Omental fat pad (tissue), 4 donors: ENCODE data around the gene IQGAP3. TPM values are rescaled to one million over a fixed set of nuclear protein-coding genes. Genes with fewer than 3 reads are reported as not detected.
A peak's percentile ranks its signal among the peaks of the same experiment; 100 is the strongest.
"Not testable (repeated sequence)": the region's sequence is repeated elsewhere in the genome, so short reads cannot be mapped to it uniquely, and the experiment has no call there.

Experiments used
- ATAC-seq: fragments of 150-250 bp; one replicate; pipeline ENCODE4 v1.9.1; 2016; ENCODE audit warnings: mild to moderate bottlenecking, moderate library complexity; ENCODE audit not compliant: low FRiP score
- DNase-seq: peaks from one replicate; pipeline ENCODE4 v3.0.0-alpha.2; 2019; ENCODE audit warnings: low spot score
- total RNA-seq, 4 donors: library from RNA; depleted of rRNA; stranded (reverse); fragments of >200 nt; gene quantifications; one replicate each; pipeline ENCODE4 v1.1.0, GENCODE V29; 2016
- TF ChIP-seq, protein P1 (sequence below), 3 donors: fragments of 450-650 bp; IDR thresholded peaks; one replicate each; pipeline ENCODE4 v1.5.1; 2016 to 2017; ENCODE audit warnings: antibody characterized with exemption in 3 of 3, mild to moderate bottlenecking in 3 of 3, moderate library complexity in 2 of 3

The IQGAP3 gene
- total RNA-seq, 4 donors from 2014 or later: 0.16 to 4.2 (median 0.23) TPM

DNA sequence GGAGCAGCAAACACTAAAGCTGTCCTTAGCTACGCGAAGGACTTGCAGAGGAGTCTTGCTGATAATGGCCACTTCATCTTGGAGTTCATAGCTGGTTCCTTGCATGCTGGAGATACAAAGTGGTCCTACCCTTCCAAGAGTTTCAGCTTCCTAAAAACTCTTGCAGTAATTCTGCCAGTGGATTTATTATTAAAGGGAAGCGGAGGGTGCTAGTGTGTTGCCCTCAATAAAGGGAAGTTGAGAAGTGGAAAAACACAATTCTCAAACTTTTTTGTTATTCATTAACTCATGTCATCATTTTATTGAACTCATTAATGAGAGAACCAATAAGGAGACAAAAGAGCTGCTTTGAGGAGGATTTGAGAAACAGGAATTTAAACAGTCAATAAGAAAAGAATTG is 40.3 kb upstream of the IQGAP3 start:
- TF ChIP-seq, protein P1, sequence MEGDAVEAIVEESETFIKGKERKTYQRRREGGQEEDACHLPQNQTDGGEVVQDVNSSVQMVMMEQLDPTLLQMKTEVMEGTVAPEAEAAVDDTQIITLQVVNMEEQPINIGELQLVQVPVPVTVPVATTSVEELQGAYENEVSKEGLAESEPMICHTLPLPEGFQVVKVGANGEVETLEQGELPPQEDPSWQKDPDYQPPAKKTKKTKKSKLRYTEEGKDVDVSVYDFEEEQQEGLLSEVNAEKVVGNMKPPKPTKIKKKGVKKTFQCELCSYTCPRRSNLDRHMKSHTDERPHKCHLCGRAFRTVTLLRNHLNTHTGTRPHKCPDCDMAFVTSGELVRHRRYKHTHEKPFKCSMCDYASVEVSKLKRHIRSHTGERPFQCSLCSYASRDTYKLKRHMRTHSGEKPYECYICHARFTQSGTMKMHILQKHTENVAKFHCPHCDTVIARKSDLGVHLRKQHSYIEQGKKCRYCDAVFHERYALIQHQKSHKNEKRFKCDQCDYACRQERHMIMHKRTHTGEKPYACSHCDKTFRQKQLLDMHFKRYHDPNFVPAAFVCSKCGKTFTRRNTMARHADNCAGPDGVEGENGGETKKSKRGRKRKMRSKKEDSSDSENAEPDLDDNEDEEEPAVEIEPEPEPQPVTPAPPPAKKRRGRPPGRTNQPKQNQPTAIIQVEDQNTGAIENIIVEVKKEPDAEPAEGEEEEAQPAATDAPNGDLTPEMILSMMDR (IDR thresholded peaks at IDR 0.05): no peak
- DNase-seq: no peak
- no peak for ATAC-seq

- ATAC-seq, DNase-seq: not testable (repeated sequence)
These were observed 37.7 kb upstream of the IQGAP3 start for GRCh38 chr1:156610072-156610471.

GRCh38 chr1:156608981-156609380 is 36.6 kb upstream of the IQGAP3 start:
- TF ChIP-seq, protein P1 (IDR thresholded peaks at IDR 0.05): no peak
- no peak for ATAC-seq

GRCh38 chr1:156608036-156608674 is 35.8 kb upstream of the IQGAP3 start:
- TF ChIP-seq, protein P1 (IDR thresholded peaks at IDR 0.05): peak in 1 of 3 donors; percentile 7
- ATAC-seq (peak; percentile 74), DNase-seq (no peak)

More at GRCh38 chr1:156608981-156609380, 36.6 kb upstream of the IQGAP3 start:
- no peak for DNase-seq

DNA sequence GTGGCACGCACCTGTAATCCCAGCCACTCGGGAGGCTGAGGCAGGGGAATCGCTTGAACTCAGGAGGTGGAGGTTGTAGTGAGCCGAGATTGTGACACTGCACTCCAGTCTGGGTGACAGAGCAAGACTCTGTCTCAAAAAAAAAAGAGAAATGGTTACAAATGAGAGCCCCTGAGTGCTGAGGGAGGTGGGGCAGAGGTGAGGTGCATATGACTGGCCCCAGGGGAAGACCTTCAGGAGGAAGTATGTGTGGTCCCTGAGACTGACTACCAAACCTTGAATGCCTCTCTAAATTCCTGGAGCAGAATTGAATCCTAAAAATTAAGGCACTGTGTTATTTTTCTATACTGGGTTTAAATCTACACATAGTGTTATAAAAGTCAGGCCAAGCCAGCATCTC is 35.0 kb upstream of the IQGAP3 start:
- not testable (repeated sequence) for ATAC-seq

GRCh38 chr1:156602557-156602993 is 30.2 kb upstream of the IQGAP3 start:
- TF ChIP-seq, protein P1 (IDR thresholded peaks at IDR 0.05): no peak
- ATAC-seq (no peak), DNase-seq (no peak)

More for the DNA sequence above, 35.0 kb upstream of the IQGAP3 start:
- DNase-seq: not testable (repeated sequence)

DNA sequence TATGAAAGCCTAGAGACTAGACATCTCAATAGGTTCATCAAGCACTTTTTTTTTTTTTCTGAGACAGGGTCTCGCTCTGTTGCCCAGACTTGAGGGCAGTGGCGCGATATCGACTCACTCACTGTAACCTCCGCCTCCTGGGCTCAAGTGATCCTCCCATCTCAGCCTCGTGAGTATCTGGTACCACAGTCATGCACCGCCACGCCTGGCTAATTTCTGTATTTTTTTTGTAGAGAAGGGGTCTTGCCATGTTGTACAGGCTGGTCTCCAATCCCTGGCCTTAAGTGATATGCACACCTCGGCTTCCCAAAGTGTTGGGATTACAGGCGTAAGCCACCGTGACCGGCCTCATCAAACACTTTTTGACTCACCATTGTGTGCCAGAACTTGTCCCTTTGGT is 29.5 kb upstream of the IQGAP3 start:
- no peak for DNase-seq
- ATAC-seq: no peak

More for the DNA sequence above, 29.5 kb upstream of the IQGAP3 start:
- TF ChIP-seq, protein P1 (IDR thresholded peaks at IDR 0.05): no peak
